ENCODE data around the gene ZNF423.

DNA sequence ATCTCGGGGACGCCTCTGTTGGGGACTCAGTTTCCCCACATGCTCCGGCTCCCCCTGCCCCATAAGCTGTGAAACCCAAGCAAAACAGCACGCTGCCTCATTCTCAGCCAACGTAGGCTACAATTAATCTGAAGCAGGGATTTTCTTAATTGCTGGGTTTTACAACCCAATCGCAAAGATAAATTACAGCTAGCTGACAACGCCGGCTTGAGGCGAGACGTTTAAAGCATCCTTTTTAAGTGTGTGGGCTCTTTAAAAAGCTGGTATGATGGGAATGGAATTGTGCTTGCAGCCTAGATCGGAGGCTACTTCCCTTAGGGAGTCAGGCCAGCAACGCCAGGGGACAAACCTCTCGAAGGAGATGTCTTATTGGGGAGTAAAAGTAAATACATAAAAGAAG lies 185.3 kb downstream of the ZNF423 start:
- TF ChIP-seq, protein P1, sequence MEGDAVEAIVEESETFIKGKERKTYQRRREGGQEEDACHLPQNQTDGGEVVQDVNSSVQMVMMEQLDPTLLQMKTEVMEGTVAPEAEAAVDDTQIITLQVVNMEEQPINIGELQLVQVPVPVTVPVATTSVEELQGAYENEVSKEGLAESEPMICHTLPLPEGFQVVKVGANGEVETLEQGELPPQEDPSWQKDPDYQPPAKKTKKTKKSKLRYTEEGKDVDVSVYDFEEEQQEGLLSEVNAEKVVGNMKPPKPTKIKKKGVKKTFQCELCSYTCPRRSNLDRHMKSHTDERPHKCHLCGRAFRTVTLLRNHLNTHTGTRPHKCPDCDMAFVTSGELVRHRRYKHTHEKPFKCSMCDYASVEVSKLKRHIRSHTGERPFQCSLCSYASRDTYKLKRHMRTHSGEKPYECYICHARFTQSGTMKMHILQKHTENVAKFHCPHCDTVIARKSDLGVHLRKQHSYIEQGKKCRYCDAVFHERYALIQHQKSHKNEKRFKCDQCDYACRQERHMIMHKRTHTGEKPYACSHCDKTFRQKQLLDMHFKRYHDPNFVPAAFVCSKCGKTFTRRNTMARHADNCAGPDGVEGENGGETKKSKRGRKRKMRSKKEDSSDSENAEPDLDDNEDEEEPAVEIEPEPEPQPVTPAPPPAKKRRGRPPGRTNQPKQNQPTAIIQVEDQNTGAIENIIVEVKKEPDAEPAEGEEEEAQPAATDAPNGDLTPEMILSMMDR (IDR thresholded peaks at IDR 0.05) = no peak
- TF ChIP-seq POLR2A (IDR thresholded peaks at IDR 0.05) = no peak

Measured in Peyer's patch (tissue), 4 donors.